NCI-H1105 (cell line): ENCODE data around the gene RNASE4.

Experiments used
- DNase-seq: peaks from one replicate; lab custom pipeline; 2025; lab: John Stamatoyannopoulos, UW

Gene RNASE4

GRCh38 chr14:20675669-20676068, 8.7 kb upstream of the RNASE4 start:
- DNase-seq, result no peak

GRCh38 chr14:20676072-20676471, 8.3 kb upstream of the RNASE4 start:
- DNase-seq, result no peak

- no peak for DNase-seq
Measured at GRCh38 chr14:20679907-20680306, 4.5 kb upstream of the RNASE4 start.

- no peak for DNase-seq
Measured at GRCh38 chr14:20680363-20680762, 4.0 kb upstream of the RNASE4 start.

GRCh38 chr14:20680843-20681347, 3.5 kb upstream of the RNASE4 start:
- no peak for DNase-seq

- peak; percentile 66 for DNase-seq
Measured at GRCh38 chr14:20681348-20682126, 2.8 kb upstream of the RNASE4 start.

GRCh38 chr14:20682127-20682434, 2.3 kb upstream of the RNASE4 start:
- DNase-seq, result no peak

GRCh38 chr14:20682435-20683124, 1.8 kb upstream of the RNASE4 start:
- peak; percentile 85 for DNase-seq

- peak; percentile 85 for DNase-seq
Measured at GRCh38 chr14:20683125-20683890, 1.1 kb upstream of the RNASE4 start.

- DNase-seq, result peak; percentile 42
Measured at GRCh38 chr14:20684662-20685456, 499 bp downstream of the RNASE4 start.

GRCh38 chr14:20686386-20687143, 2.2 kb downstream of the RNASE4 start:
- DNase-seq, result no peak

GRCh38 chr14:20687362-20688166, 3.2 kb downstream of the RNASE4 start:
- no peak for DNase-seq

GRCh38 chr14:20688167-20688839, 3.9 kb downstream of the RNASE4 start, which contains the start of gene ANG:
ANG (plus strand) TSS chr14:20688764; CDS start chr14:20693565, 4,801 bp downstream.
- DNase-seq, result no peak

- peak; percentile 71 for DNase-seq
Measured at GRCh38 chr14:20690848-20691640, 6.7 kb downstream of the RNASE4 start.

GRCh38 chr14:20692116-20692751, 7.9 kb downstream of the RNASE4 start:
- DNase-seq, result no peak

- DNase-seq, result no peak
Measured at GRCh38 chr14:20696764-20697163, 12.4 kb downstream of the RNASE4 start.

GRCh38 chr14:20697273-20698017, 13.1 kb downstream of the RNASE4 start:
- peak; percentile 37 for DNase-seq

- DNase-seq, result no peak
Measured at GRCh38 chr14:20698018-20698329, 13.6 kb downstream of the RNASE4 start.
